Measurements from ENCODE around the gene GNRH2.

GNRH2 gene

DNA sequence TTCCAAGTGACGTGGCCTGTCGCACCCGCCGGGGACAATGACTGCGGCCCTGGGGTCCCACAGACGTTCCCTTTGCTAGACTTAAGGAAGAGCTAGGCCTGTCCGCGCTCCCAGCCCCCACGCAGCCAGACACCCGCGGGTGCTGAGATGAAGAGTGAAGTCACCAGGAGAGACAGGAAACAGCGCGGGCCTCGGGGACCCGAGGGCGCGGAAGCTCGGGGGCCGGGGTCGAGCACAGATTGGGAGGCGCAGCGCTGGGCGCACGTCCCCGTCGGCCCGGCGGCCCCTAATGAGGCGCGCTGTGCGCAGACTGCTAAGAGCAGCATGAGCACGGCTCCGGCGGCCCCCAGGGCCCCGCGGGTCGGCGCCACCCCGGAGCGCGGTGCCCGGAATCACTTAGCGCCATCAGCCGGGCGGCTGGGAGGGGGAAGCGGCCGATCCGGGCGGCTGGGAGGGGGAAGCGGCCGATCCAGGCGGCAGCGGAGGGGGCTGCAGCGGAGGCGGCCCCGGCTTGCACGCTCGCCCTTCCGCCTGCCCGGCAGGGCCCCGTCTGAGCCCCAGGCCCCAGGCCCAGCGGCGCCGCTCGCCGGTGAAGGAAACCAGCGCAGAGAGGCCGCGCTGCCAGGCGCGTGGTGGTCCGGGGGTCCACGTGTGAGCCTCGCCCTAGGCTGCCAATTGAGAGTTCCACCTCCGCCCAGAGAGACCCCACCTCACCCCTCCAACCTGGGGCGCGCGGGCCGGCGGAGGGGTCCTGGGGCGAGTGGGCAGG lies 49.4 kb downstream of the GNRH2 start:
- H3K9ac ChIP-seq (ENCODE audit: low read length): no peak overlapping the region
- no peaks in the 10 kb centered on the region for H3K36me3 ChIP-seq (ENCODE audit: insufficient read depth, low read length)
- H3K4me1 ChIP-seq (ENCODE audit: insufficient read depth, low read length): no peaks in the 10 kb centered on the region
- peaks cover 6 to 22% of the 10 kb centered on the region in 2 donors for H3K27me3 ChIP-seq (ENCODE audit: control insufficient read depth in 1 of 2, insufficient read depth in 2 of 2, low read length in 2 of 2)
- peak overlapping the region in 1 of 2 donors; percentile 4 for H3K4me3 ChIP-seq (ENCODE audit: low read depth in 1 of 2, low read length in 2 of 2)
- H3K27ac ChIP-seq (ENCODE audit: low read depth, low read length): no peak overlapping the region
- no peaks in the 10 kb centered on the region for H3K9me3 ChIP-seq (ENCODE audit: low read length)

- no peak overlapping the region for H3K27ac ChIP-seq (ENCODE audit: low read depth, low read length)
- H3K36me3 ChIP-seq (ENCODE audit: insufficient read depth, low read length): no peaks in the 10 kb centered on the region
- no peak overlapping the region for H3K9ac ChIP-seq (ENCODE audit: low read length)
- no peaks in the 10 kb centered on the region for H3K9me3 ChIP-seq (ENCODE audit: low read length)
- H3K4me1 ChIP-seq (ENCODE audit: insufficient read depth, low read length): no peaks in the 10 kb centered on the region
- peaks cover 6 to 22% of the 10 kb centered on the region in 2 donors for H3K27me3 ChIP-seq (ENCODE audit: control insufficient read depth in 1 of 2, insufficient read depth in 2 of 2, low read length in 2 of 2)
- no peak overlapping the region for H3K4me3 ChIP-seq (ENCODE audit: low read depth in 1 of 2, low read length in 2 of 2)
Measured at GRCh38 chr20:3093861-3094361, 50.5 kb downstream of the GNRH2 start.

DNA sequence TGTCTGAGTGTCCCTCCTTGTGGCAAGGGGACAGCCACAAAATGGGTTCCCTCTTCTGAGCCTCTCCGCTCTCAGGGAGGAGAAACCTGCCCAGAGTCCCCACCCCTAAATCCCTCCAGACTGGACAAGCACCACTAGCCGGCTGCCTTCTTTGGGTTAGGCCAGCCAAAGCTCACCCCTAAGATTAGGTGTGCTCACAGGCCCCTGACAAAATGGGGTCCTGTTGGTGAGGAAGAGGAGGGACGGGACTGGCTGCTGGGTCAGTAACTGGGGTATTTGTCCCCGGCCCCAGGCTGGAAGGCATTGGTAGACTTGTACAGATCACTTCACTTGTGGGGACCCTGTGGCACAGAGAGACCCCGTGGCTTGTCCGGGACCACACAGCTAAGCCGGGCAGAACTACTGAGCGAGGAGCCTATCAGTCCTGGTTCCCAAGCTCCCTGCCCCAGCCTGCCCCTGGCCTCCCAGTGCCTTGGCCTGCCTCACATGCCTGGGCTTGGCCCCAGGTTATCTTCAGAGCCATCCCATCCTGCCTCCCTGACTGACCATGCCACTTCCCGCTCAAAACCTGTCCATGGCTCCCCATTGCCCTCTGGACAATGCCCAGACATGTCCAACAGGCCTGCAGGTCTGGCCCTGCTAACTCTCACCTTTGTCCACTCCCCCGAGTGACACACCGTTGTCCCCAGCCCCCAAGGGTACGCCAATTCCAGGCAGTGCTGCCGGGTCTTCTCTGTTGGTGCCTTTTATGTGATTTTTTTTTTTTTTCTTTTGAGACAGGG lies 51.6 kb downstream of the GNRH2 start:
- Histone ChIP-seq H3K9me3 (ENCODE audit: low read length) (no peaks in the 10 kb centered on the region), H3K4me1 (ENCODE audit: insufficient read depth, low read length) (no peaks in the 10 kb centered on the region), H3K9ac (ENCODE audit: low read length) (no peak overlapping the region), H3K27me3 (ENCODE audit: control insufficient read depth in 1 of 2, insufficient read depth in 2 of 2, low read length in 2 of 2) (peaks cover 6 to 22% of the 10 kb centered on the region in 2 donors), H3K36me3 (ENCODE audit: insufficient read depth, low read length) (no peaks in the 10 kb centered on the region), H3K4me3 (ENCODE audit: low read depth in 1 of 2, low read length in 2 of 2) (no peak overlapping the region), H3K27ac (ENCODE audit: low read depth, low read length) (no peak overlapping the region)

All from muscle layer of colon (tissue), 2 donors.